ENCODE results near the gene ZNF443. TPM values are rescaled to one million over a fixed set of nuclear protein-coding genes. Genes with fewer than 3 reads are reported as not detected.
A peak's percentile ranks its signal among the peaks of the same experiment; 100 is the strongest.
"Not testable (repeated sequence)": the region's sequence is repeated elsewhere in the genome, so short reads cannot be mapped to it uniquely, and the experiment has no call there.

The ZNF443 gene
- 2.4 TPM for polyA plus RNA-seq

- H3K9me3 Mint-ChIP-seq, result peaks cover 2 to 11% (median 10%) of the 10 kb centered on the region in 3 donors
- H3K4me1 Mint-ChIP-seq, result peaks cover 12 to 22% (median 18%) of the 10 kb centered on the region in 3 donors
- peak within 1 kb of the TSS; percentile 77 to 97 (median 91) for H3K27ac Mint-ChIP-seq
- H3K27me3 Mint-ChIP-seq, result no peaks in the 10 kb centered on the region
- H3K36me3 Mint-ChIP-seq, result peaks cover 6% of the 10 kb centered on the region
- H3K4me3 Mint-ChIP-seq, result peak within 1 kb of the TSS; percentile 98 to 100 (median 100)
Observed at GRCh38 chr19:12440541-12441316, at the start of gene ZNF443. Gene ZNF443 (minus strand): TSS chr19:12441021. CDS start chr19:12440914, 107 bp downstream.

GRCh38 chr19:12486265-12486783, 45.5 kb upstream of the ZNF443 start:
- H3K27ac Mint-ChIP-seq, H3K27me3 Mint-ChIP-seq, H3K9me3 Mint-ChIP-seq, H3K36me3 Mint-ChIP-seq: not testable (repeated sequence)
- H3K4me1 Mint-ChIP-seq, result peaks cover 22 to 27% (median 24%) of the 10 kb centered on the region in 3 donors
- peak overlapping the region in 2 of 4 donors; percentile 94 to 98 for H3K4me3 Mint-ChIP-seq

- H3K4me1 Mint-ChIP-seq, result peaks cover 22 to 27% (median 24%) of the 10 kb centered on the region in 3 donors
Observed at GRCh38 chr19:12485571-12485970, 44.8 kb upstream of the ZNF443 start.

GRCh38 chr19:12485052-12485416, 44.2 kb upstream of the ZNF443 start:
- Mint-ChIP-seq H3K36me3 (no peaks in the 10 kb centered on the region), H3K27me3 (peaks cover 3% of the 10 kb centered on the region), H3K4me3 (peak overlapping the region; percentile 94 to 98 (median 96)), H3K4me1 (peaks cover 22 to 27% (median 24%) of the 10 kb centered on the region in 3 donors), H3K9me3 (no peaks in the 10 kb centered on the region), H3K27ac (peak overlapping the region; percentile 71 to 92 (median 81))

More at GRCh38 chr19:12485571-12485970, 44.8 kb upstream of the ZNF443 start:
- Mint-ChIP-seq H3K9me3 (no peaks in the 10 kb centered on the region), H3K27ac (peak overlapping the region in 1 of 3 donors; percentile 71), H3K4me3 (peak overlapping the region; percentile 94 to 98 (median 96)), H3K27me3 (peaks cover 3% of the 10 kb centered on the region), H3K36me3 (no peaks in the 10 kb centered on the region)

GRCh38 chr19:12484371-12485051, 43.7 kb upstream of the ZNF443 start, which contains the start of gene ZNF709:
Gene ZNF709 (minus strand): TSS chr19:12484816. CDS start chr19:12484657, 159 bp downstream.
- H3K36me3 Mint-ChIP-seq, result no peaks in the 10 kb centered on the region
- H3K27ac Mint-ChIP-seq, result peak within 1 kb of the TSS; percentile 71 to 92 (median 81)
- peak within 1 kb of the TSS; percentile 94 to 98 (median 96) for H3K4me3 Mint-ChIP-seq
- peaks cover 3% of the 10 kb centered on the region for H3K27me3 Mint-ChIP-seq
- no peaks in the 10 kb centered on the region for H3K9me3 Mint-ChIP-seq
- H3K4me1 Mint-ChIP-seq, result peaks cover 22 to 27% (median 24%) of the 10 kb centered on the region in 3 donors

GRCh38 chr19:12484011-12484370, 43.2 kb upstream of the ZNF443 start:
- Mint-ChIP-seq H3K4me1 (peaks cover 23 to 27% (median 25%) of the 10 kb centered on the region in 3 donors), H3K36me3 (no peaks in the 10 kb centered on the region), H3K27ac (peak overlapping the region in 2 of 3 donors; percentile 22 to 59), H3K27me3 (peaks cover 3% of the 10 kb centered on the region), H3K9me3 (no peaks in the 10 kb centered on the region), H3K4me3 (peak overlapping the region; percentile 94 to 98 (median 96))

GRCh38 chr19:12482509-12482886, 41.7 kb upstream of the ZNF443 start:
- Mint-ChIP-seq H3K4me3 (peak overlapping the region; percentile 52 to 93 (median 79)), H3K27me3 (peaks cover 3% of the 10 kb centered on the region), H3K27ac (peak overlapping the region in 2 of 3 donors; percentile 27 to 64), H3K4me1 (peaks cover 33 to 38% (median 37%) of the 10 kb centered on the region in 3 donors), H3K36me3 (peaks cover 2% of the 10 kb centered on the region), H3K9me3 (no peaks in the 10 kb centered on the region)

GRCh38 chr19:12481781-12482508, 41.1 kb upstream of the ZNF443 start:
- Mint-ChIP-seq H3K9me3 (no peaks in the 10 kb centered on the region), H3K27ac (peak overlapping the region in 2 of 3 donors; percentile 27 to 74), H3K4me1 (peaks cover 33 to 40% (median 37%) of the 10 kb centered on the region in 3 donors), H3K36me3 (peaks cover 2% of the 10 kb centered on the region), H3K27me3 (peaks cover 3% of the 10 kb centered on the region), H3K4me3 (peak overlapping the region; percentile 52 to 93 (median 79))

- Mint-ChIP-seq H3K4me1 (peaks cover 26 to 37% (median 34%) of the 10 kb centered on the region in 3 donors), H3K9me3 (no peaks in the 10 kb centered on the region), H3K4me3 (peak overlapping the region in 1 of 4 donors; percentile 47), H3K27ac (peak overlapping the region in 1 of 3 donors; percentile 18), H3K36me3 (peaks cover 4% of the 10 kb centered on the region), H3K27me3 (peaks cover 3% of the 10 kb centered on the region)
Observed at GRCh38 chr19:12478234-12478941, 37.6 kb upstream of the ZNF443 start.

GRCh38 chr19:12467651-12468050, 26.8 kb upstream of the ZNF443 start:
- not testable (repeated sequence) for H3K4me3 Mint-ChIP-seq, H3K27me3 Mint-ChIP-seq, H3K4me1 Mint-ChIP-seq, H3K27ac Mint-ChIP-seq
- Mint-ChIP-seq H3K9me3 (peaks cover 8 to 14% (median 12%) of the 10 kb centered on the region in 3 donors), H3K36me3 (peaks cover 15% of the 10 kb centered on the region)

- peaks cover 19% of the 10 kb centered on the region for H3K36me3 Mint-ChIP-seq
- peak overlapping the region in 1 of 4 donors; percentile 15 for H3K4me3 Mint-ChIP-seq
- H3K27me3 Mint-ChIP-seq, result no peaks in the 10 kb centered on the region
- peaks cover 0 to 2% (median 0%) of the 10 kb centered on the region in 3 donors for H3K4me1 Mint-ChIP-seq
- H3K27ac Mint-ChIP-seq, result no peak overlapping the region
- H3K9me3 Mint-ChIP-seq, result peaks cover 7 to 16% (median 15%) of the 10 kb centered on the region in 3 donors
Observed at GRCh38 chr19:12465211-12465610, 24.4 kb upstream of the ZNF443 start.

- Mint-ChIP-seq H3K27me3 (no peaks in the 10 kb centered on the region), H3K4me3 (no peak overlapping the region), H3K36me3 (peaks cover 18% of the 10 kb centered on the region), H3K27ac (no peak overlapping the region), H3K9me3 (peaks cover 8 to 16% (median 15%) of the 10 kb centered on the region in 3 donors), H3K4me1 (peaks cover 0 to 2% (median 0%) of the 10 kb centered on the region in 3 donors)
Observed at GRCh38 chr19:12464769-12465168, 23.9 kb upstream of the ZNF443 start.

GRCh38 chr19:12464139-12464538, 23.3 kb upstream of the ZNF443 start:
- Mint-ChIP-seq H3K36me3 (peaks cover 18% of the 10 kb centered on the region), H3K9me3 (peaks cover 14 to 21% (median 15%) of the 10 kb centered on the region in 3 donors)

GRCh38 chr19:12453495-12453894, 12.7 kb upstream of the ZNF443 start:
- no peak overlapping the region for H3K4me3 Mint-ChIP-seq
- H3K27ac Mint-ChIP-seq, result no peak overlapping the region
- H3K36me3 Mint-ChIP-seq, result peaks cover 15% of the 10 kb centered on the region
- H3K27me3 Mint-ChIP-seq, result no peaks in the 10 kb centered on the region
- peaks cover 9 to 26% (median 16%) of the 10 kb centered on the region in 3 donors for H3K9me3 Mint-ChIP-seq
- H3K4me1 Mint-ChIP-seq, result peaks cover 0 to 2% (median 0%) of the 10 kb centered on the region in 3 donors

More at GRCh38 chr19:12464139-12464538, 23.3 kb upstream of the ZNF443 start:
- not testable (repeated sequence) for H3K27ac Mint-ChIP-seq, H3K27me3 Mint-ChIP-seq, H3K4me1 Mint-ChIP-seq, H3K4me3 Mint-ChIP-seq
